ACC112 (cell line): ENCODE results near the gene GFRA3.
A peak's percentile ranks its signal among the peaks of the same experiment; 100 is the strongest.
"Not testable (repeated sequence)": the region's sequence is repeated elsewhere in the genome, so short reads cannot be mapped to it uniquely, and the experiment has no call there.

Experiments
- H2AFZ ChIP-seq: fragments of 200-600 bp; sonication (generic); one replicate; pipeline ENCODE4 v1.6.0; 2017; ENCODE audit warnings: antibody characterized with exemption, low read length; ENCODE audit not compliant: unreplicated experiment
- H3K27ac ChIP-seq: fragments of 200-600 bp; sonication (generic); 2 replicates; pipeline ENCODE4 v1.5.1; 2014; ENCODE audit warnings: low read depth, mild to moderate bottlenecking, antibody characterized with exemption, low read length, moderate library complexity
- H3K27me3 ChIP-seq: fragments of 200-600 bp; sonication (generic); 2 replicates; pipeline ENCODE4 v1.6.1; 2014; ENCODE audit warnings: mild to moderate bottlenecking, antibody characterized with exemption, low read length, moderate library complexity, mixed read lengths; ENCODE audit not compliant: insufficient read depth
- H3K36me3 ChIP-seq: fragments of 200-600 bp; sonication (generic); 2 replicates; pipeline ENCODE4 v1.6.1; 2016; ENCODE audit warnings: mild to moderate bottlenecking, antibody characterized with exemption, low read length, moderate library complexity, mixed read lengths; ENCODE audit not compliant: insufficient read depth
- H3K4me1 ChIP-seq: fragments of 200-600 bp; sonication (generic); one replicate; pipeline ENCODE4 v1.6.1; 2016; ENCODE audit warnings: low read length, mixed read lengths; ENCODE audit not compliant: insufficient read depth, unreplicated experiment, control insufficient read depth
- H3K4me3 ChIP-seq: fragments of 200-600 bp; sonication (generic); 2 replicates; pipeline ENCODE4 v1.5.1; 2014; ENCODE audit warnings: mild to moderate bottlenecking, low read depth, low read length
- H3K79me2 ChIP-seq: fragments of 200-600 bp; sonication (generic); one replicate; pipeline ENCODE4 v1.6.0; 2016; ENCODE audit warnings: low read length; ENCODE audit not compliant: control insufficient read depth, unreplicated experiment, insufficient read depth

Gene GFRA3

GRCh38 chr5:138247800-138248199 lies 26.6 kb downstream of the GFRA3 start:
- not testable (repeated sequence) for H2AFZ ChIP-seq, H3K27ac ChIP-seq, H3K36me3 ChIP-seq, H3K79me2 ChIP-seq, H3K4me1 ChIP-seq, H3K4me3 ChIP-seq
- H3K27me3 ChIP-seq = peaks cover 20% of the 10 kb centered on the region

GRCh38 chr5:138246822-138247221 lies 27.6 kb downstream of the GFRA3 start:
- H3K4me3 ChIP-seq = no peak overlapping the region
- H3K36me3 ChIP-seq = no peaks in the 10 kb centered on the region
- peaks cover 3% of the 10 kb centered on the region for H3K4me1 ChIP-seq
- H3K27ac ChIP-seq = no peak overlapping the region
- H3K79me2 ChIP-seq = no peaks in the 10 kb centered on the region
- H3K27me3 ChIP-seq = peaks cover 28% of the 10 kb centered on the region
- H2AFZ ChIP-seq = no peak overlapping the region

- no peaks in the 10 kb centered on the region for H3K79me2 ChIP-seq
- H3K4me1 ChIP-seq = peaks cover 8% of the 10 kb centered on the region
- H3K27me3 ChIP-seq = peaks cover 33% of the 10 kb centered on the region
- H2AFZ ChIP-seq = no peak overlapping the region
- no peak overlapping the region for H3K27ac ChIP-seq
- no peak overlapping the region for H3K4me3 ChIP-seq
- no peaks in the 10 kb centered on the region for H3K36me3 ChIP-seq
Measured at GRCh38 chr5:138246334-138246733, 28.1 kb downstream of the GFRA3 start.

GRCh38 chr5:138245717-138246116 lies 28.7 kb downstream of the GFRA3 start:
- H3K27ac ChIP-seq = no peak overlapping the region

GRCh38 chr5:138243794-138244193 lies 30.6 kb downstream of the GFRA3 start:
- Histone ChIP-seq H2AFZ (no peak overlapping the region), H3K4me3 (no peak overlapping the region), H3K36me3 (no peaks in the 10 kb centered on the region), H3K79me2 (no peaks in the 10 kb centered on the region), H3K27ac (no peak overlapping the region), H3K27me3 (peaks cover 54% of the 10 kb centered on the region), H3K4me1 (peaks cover 8% of the 10 kb centered on the region)

More at GRCh38 chr5:138245717-138246116, 28.7 kb downstream of the GFRA3 start:
- no peaks in the 10 kb centered on the region for H3K36me3 ChIP-seq
- H2AFZ ChIP-seq = no peak overlapping the region
- no peaks in the 10 kb centered on the region for H3K79me2 ChIP-seq
- H3K27me3 ChIP-seq = peaks cover 39% of the 10 kb centered on the region
- H3K4me3 ChIP-seq = no peak overlapping the region
- peaks cover 8% of the 10 kb centered on the region for H3K4me1 ChIP-seq

- Histone ChIP-seq H3K79me2 (no peaks in the 10 kb centered on the region), H3K36me3 (no peaks in the 10 kb centered on the region), H3K27me3 (peaks cover 54% of the 10 kb centered on the region), H3K4me3 (peak overlapping the region; percentile 82), H3K4me1 (peaks cover 8% of the 10 kb centered on the region), H3K27ac (no peak overlapping the region), H2AFZ (peak overlapping the region; percentile 91)
Measured at GRCh38 chr5:138241688-138242571, 32.5 kb downstream of the GFRA3 start.

GRCh38 chr5:138240650-138241385 lies 33.6 kb downstream of the GFRA3 start:
- no peak overlapping the region for H2AFZ ChIP-seq
- no peaks in the 10 kb centered on the region for H3K79me2 ChIP-seq
- peaks cover 54% of the 10 kb centered on the region for H3K27me3 ChIP-seq
- H3K4me1 ChIP-seq = peaks cover 8% of the 10 kb centered on the region
- H3K27ac ChIP-seq = no peak overlapping the region
- H3K4me3 ChIP-seq = no peak overlapping the region
- H3K36me3 ChIP-seq = no peaks in the 10 kb centered on the region

GRCh38 chr5:138238034-138238433 lies 36.4 kb downstream of the GFRA3 start:
- no peak overlapping the region for H2AFZ ChIP-seq
- no peak overlapping the region for H3K4me3 ChIP-seq
- H3K4me1 ChIP-seq = peaks cover 8% of the 10 kb centered on the region
- no peaks in the 10 kb centered on the region for H3K36me3 ChIP-seq
- no peaks in the 10 kb centered on the region for H3K79me2 ChIP-seq
- H3K27ac ChIP-seq = no peak overlapping the region
- peaks cover 38% of the 10 kb centered on the region for H3K27me3 ChIP-seq

- H3K27ac ChIP-seq = no peak overlapping the region
- H3K4me1 ChIP-seq = peaks cover 16% of the 10 kb centered on the region
- H3K4me3 ChIP-seq = no peak overlapping the region
- no peak overlapping the region for H2AFZ ChIP-seq
- H3K79me2 ChIP-seq = no peaks in the 10 kb centered on the region
- peaks cover 9% of the 10 kb centered on the region for H3K27me3 ChIP-seq
- no peaks in the 10 kb centered on the region for H3K36me3 ChIP-seq
Measured at GRCh38 chr5:138234651-138235050, 39.8 kb downstream of the GFRA3 start.

GRCh38 chr5:138233280-138233679 lies 41.1 kb downstream of the GFRA3 start:
- Histone ChIP-seq H3K4me1 (peaks cover 16% of the 10 kb centered on the region), H3K79me2 (no peaks in the 10 kb centered on the region), H3K27me3 (no peaks in the 10 kb centered on the region), H3K27ac (no peak overlapping the region), H3K36me3 (no peaks in the 10 kb centered on the region), H3K4me3 (no peak overlapping the region), H2AFZ (no peak overlapping the region)
